Measurements from ENCODE around the gene ZNF507.

ZNF507 gene

DNA sequence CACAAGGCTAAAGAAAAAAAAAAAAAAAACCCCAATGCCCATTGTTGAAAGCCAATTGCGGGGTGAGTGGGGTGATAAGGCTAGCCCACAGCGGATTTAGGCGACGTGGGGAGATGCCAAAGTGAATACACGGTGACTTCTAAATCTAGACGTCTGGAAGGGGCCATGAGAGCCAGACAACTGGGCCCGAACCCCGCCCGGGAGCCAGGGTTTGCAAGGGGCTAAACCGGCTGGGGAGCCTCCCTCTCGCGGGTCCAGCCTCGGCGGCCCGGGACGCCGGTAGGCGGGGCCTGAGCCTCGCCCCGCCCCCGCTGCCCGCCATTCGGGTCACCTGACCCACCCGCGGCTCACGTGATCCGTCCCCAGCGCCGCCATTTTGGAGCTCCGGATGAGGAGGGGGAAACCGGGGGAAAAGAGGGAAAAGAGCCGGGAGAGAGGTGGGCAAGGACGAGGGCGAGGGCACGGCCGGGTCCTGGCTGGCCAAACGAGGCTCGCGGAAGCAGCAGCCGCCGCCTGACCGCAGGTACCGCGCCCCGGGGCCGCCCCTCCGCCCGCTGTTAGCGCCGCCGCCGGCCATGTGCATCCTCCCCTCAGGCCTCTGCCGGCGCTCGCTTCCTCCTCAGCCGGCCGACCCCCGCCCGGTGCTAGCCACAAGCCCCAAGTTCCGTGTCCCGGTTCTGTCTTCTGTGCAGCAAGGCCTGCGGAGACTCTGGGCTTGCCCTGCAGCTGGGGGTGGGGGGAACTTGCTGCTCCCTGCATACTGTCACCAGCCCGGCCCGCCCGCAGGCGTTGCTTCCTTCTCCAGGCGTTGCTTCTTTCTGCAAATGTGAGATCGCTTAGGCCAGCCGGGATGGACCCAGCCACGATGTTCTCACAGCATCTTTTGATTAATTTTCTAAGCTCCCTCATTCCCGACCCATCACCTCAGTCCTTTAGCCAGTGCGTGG lies at the start of gene ZNF507:
Gene ZNF507 (plus strand): TSS at position 350 of the 947 bp plus-strand sequence. CDS start 7,221 bp downstream, outside the sequence.
- DNase-seq = peak; percentile 74 to 76

GRCh38 chr19:32296694-32297093 lies 48.7 kb upstream of the ZNF507 start:
- no peak for DNase-seq

DNA sequence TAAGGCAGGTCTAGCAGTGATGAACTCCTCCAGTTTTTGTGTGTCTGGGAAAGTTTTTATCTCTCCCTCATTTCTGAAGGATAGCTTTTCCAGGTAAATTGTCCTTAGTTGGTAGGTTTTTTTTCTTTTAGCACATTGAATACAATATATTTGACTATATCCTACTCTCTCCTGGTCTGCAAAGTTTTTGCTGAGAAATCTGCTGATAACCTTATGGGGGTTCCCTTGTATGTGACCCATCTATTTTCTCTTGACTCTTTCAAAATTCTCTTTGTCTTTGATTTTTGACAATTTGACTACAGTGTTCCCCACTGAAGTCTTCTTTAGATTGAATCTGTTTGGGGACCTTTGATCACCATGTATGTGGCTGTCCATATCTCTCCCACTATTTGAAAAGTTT lies 42.6 kb upstream of the ZNF507 start:
- no peak for DNase-seq

DNA sequence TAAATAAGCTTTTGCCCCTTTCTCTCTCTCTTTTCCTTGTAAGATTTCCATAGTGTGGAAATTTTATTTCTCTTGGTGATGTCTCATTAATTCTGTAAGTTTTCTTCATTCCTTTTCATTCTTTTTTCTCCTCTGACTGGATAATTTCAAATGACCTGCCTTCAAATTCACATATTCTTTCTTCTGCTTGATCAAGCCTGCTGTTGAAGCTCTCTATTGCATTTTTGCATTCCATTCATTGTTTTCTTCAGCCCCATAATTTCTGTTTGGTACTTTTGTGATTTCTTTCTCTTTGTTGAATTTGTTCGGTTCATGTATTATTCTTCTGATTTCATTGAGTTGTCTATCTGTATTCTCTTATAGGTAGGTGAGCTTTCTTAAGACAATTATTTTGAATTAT lies 42.2 kb upstream of the ZNF507 start:
- DNase-seq = no peak

DNA sequence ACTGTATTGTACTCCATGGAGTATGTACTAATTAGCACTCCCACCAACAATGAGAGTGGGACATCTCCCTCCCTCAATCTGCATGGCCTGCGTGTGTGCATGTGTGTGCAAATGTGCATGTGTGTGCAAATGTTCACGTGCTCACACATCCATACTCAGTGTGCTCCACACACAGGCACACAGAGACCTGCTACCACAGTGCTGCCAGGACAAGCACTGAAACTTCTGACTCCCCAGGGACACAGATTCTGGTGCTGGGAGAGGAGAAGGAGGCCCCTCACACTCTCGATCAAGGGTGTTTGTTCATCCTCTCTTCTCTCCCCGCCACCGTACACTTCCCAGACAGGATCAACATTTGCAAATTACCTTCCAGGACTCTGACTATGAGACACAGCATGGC lies 37.8 kb upstream of the ZNF507 start:
- DNase-seq = no peak

GRCh38 chr19:32308431-32309077 lies 36.9 kb upstream of the ZNF507 start:
- DNase-seq = no peak

GRCh38 chr19:32309711-32310390 lies 35.6 kb upstream of the ZNF507 start:
- DNase-seq = no peak

DNA sequence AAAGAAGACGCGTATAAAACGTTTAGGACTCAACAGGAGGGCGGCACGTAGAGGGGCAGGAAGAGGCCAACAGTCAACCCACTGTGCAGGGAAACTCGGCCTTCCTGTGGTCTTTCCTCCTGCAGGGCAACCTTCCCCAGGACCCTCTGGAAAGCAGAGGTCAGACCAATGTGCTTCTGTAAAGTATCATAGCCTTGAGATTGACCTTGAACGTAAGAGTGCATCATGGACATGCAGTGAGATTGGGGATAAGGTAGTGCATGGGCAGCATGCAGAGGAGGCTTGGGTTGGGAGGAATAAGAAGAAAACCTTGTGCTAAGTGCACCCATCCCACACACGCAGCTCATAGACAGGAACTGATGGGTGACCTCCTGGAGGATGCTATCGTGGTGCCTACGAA lies 34.0 kb upstream of the ZNF507 start:
- no peak for DNase-seq

DNA sequence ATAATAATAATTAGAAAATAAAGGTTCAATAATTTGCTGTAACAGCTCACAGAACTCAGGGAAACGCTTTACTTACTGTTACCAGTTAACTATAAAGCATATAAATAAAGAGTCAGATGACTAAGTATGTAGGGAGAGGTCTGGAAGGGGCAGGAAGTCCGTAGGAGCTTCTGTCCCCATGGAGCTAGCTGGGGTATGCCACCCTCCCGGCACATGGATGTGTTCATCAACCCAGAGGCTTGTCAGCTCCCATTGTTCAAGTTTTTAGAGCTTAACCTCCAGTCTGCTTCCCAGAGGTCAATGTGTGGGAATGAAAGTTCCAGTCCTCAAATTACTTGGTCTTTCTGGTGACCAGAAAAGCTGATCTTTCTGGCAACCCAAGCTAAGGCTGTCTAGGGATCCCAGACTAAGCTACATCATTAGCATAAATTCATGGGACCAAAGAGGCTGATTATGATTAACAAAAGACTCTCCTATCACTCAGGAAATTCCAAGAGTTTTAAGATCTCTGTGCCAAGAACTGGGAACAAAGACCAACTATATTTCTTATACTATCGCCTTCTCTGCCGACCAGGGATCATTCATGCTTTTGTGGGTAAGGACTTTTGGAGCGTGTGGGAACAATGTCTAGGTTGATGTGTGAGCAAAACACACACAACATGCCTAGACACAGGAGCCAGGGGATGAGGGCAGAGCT lies 31.7 kb upstream of the ZNF507 start:
- no peak for DNase-seq

DNA sequence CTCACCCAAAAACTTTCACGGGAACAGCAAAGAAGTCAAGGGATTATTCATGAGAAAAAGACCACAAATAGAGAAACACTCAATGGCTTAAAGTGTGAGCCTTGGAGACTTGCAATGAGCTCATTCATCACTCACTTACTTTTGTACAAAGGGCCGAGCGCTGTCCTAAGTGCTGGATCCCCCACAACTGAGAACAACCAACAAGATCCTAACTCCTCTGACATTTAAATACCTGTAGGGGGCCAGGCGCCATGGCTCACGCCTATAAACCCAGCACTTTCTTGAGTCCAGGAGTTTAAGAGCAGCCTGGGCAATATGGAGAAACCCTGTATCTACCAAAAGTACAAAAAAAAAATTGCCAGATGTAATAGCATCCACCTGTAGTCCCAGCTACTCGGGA lies 29.4 kb upstream of the ZNF507 start:
- no peak for DNase-seq

GRCh38 chr19:32317086-32317485 lies 28.3 kb upstream of the ZNF507 start:
- no peak for DNase-seq

GRCh38 chr19:32318884-32319520 lies 26.4 kb upstream of the ZNF507 start:
- no peak for DNase-seq

DNA sequence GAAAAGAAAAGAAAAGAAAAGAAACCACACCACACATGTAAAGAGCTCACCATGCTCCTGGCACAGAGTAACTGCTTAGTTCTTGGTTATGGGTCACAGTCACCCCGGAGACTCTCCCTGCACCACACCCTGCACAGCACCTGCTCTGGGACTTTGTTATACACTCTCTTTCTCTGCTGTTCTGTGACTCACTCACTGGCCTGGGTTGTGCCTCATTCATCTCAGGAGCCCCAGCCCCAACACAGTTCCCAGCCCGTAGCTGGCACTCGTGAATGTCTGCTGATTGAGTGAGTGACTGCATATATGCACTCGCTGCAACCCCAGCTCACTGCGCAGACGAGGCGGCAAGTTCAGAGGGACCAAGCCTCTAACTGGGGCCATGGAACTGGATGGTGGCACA lies 22.9 kb upstream of the ZNF507 start:
- no peak for DNase-seq

GRCh38 chr19:32324631-32325285 lies 20.7 kb upstream of the ZNF507 start:
- DNase-seq = no peak

DNA sequence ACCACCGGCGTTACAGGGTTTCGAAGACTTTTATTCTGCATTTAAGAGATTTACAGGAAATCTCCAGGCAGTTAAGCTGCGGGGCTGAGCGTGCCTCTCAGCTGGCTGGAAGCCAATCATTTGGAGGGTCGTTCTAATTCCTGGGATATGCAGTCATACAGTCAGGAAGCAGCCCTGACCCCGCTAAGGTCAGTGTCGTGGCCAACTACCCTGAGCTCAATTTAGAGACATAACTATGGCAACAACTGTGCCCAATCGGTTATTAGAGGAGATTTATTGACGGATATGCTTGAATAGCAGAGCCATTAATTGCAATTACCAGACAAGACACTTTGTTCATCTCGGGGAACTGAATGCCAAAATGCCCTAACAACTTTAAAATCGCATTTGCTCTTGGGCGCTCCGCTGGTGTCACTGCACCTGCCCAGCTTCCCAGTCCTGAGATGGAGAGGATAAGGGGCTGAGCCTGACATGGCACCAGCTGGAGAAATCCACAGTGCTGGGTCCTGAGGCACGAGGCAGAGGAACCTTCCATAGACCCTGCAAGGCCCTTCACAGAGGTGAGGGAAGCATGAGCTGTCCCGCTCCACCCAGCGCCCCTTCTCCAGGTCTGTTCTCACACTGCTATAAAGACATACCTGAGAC lies 15.1 kb upstream of the ZNF507 start:
- no peak for DNase-seq

DNA sequence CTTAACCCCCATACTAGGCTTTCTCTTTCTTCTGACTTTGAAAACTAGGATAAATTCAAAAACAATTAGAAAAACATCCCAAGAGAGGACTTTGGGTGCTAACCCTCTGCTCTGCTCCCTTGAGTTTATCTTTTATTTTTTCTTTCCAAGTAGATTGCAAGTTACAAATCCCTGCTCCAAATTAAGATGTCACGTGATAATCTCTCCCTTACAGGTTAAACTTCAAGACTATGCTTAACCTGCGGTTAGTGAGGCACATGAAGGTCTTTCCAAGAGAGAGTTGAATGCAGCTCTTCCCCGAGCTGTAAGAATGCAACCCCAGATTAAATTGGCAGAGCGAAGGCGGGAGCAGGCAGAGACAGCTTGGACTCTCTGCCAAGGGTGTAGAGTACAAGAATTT lies 12.2 kb upstream of the ZNF507 start:
- no peak for DNase-seq

GRCh38 chr19:32336259-32337083 lies 8.9 kb upstream of the ZNF507 start:
- no peak for DNase-seq

- DNase-seq = no peak
These were observed 8.2 kb upstream of the ZNF507 start for GRCh38 chr19:32337084-32337808.

DNA sequence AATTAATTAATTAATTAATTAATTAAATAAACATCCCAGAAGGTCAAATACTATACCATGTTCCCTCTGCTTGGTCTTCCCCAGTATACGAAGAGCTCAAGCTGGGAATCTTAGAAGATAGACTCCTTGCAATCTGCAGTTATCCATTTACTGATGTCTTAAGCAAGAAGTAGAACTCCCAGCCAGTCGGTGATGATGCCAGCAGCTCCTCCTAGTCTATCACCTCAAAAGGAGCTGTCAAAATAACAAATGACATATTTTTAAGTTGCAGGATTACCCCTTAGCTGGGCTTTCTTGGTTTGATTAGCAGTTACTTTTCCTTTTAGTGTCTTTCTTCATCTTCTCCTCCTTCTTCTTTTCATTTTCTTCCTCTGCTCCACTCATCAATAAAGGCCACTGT lies 6.0 kb upstream of the ZNF507 start:
- no peak for DNase-seq
